ENCODE data around the gene RSRP1. TPM values are rescaled to one million over a fixed set of nuclear protein-coding genes. Genes with fewer than 3 reads are reported as not detected.
A peak's percentile ranks its signal among the peaks of the same experiment; 100 is the strongest.

RSRP1 gene
- total and polyA plus RNA-seq, 2 of the 4 experiments (the other 2 are of a cell fraction), result 71.0 TPM

DNA sequence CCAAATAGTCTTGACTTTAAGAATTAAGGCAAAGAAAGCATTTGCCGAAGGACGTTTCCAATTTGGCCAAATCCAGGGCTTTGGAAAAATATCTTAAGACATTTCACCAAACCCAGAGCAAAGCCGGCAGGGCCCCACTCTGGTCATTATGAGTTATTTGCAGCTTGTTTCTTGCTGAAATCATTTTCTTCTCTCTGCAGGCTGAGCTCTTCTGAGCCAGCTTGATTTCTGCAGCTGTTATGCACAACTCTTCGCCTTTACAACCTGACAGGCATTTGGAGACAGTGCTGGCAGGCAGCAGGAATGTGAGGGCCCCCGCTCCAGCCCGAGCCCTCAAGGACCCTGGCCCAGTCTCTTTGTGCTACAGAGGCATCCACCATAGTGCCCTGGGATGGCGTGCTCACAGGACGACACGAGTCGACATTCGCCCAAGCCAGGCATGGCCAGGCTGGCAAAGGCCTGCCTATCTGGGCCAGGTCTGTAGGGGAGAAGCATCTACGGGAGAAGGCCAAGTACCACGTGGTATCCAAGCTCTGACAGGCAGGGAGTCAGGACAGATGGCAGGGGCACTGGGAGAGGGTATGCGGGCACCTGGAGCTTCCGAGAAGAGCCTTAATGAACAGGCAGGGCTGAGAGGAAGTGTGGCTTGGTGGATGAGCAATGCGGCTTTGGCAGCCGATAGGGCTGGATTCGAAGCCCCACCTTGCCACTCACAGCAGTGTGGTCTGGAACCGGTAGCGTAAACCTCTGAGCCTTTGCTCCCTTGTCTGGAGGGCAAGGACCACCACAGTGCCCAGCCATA is 47.2 kb downstream of the RSRP1 start (continued):
- no peak for TF ChIP-seq MAFK (IDR thresholded peaks at IDR 0.05; ENCODE audit: low read depth, low read length)

DNA sequence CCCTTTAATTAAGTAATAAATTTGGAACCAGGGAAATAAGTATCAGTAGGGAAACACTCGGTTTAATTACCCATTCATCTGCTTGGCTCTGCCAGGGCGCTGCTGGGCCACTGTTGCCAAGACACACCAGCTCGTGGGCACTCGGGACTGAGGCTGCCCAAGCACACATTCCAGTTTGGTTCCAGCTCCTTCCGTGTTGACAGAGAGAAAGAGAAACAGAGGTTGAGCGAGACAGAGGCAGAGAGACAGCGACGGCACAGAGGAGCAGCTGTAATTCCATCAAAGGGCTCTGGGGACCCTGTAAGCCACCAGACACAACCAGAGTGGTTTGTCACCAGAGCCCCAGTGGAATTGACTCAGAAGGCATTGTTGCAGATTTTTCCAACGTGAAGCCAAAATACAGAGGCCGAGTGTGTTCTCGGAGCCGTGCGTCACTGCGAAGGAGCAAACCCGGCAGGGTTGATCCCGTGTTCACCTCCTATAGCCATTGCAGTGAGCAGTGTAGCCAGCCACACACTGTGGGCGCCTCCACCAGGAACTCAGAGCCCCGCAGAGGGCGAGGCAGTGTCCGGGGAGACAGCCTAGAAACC is 48.5 kb downstream of the RSRP1 start:
- no peak overlapping the region for H4K5ac ChIP-seq (ENCODE audit: low read depth, low read length)
- H3K36me3 ChIP-seq (ENCODE audit: control insufficient read depth, insufficient read depth, low read length), result no peaks in the 10 kb centered on the region
- no peak overlapping the region for H2BK120ac ChIP-seq (ENCODE audit: low read depth, low read length)
- H4K20me1 ChIP-seq (ENCODE audit: insufficient read depth, low read length), result no peaks in the 10 kb centered on the region
- TF ChIP-seq BHLHE40 (IDR thresholded peaks at IDR 0.05; ENCODE audit: low read depth, low read length), result no peak
- TF ChIP-seq, protein P1, sequence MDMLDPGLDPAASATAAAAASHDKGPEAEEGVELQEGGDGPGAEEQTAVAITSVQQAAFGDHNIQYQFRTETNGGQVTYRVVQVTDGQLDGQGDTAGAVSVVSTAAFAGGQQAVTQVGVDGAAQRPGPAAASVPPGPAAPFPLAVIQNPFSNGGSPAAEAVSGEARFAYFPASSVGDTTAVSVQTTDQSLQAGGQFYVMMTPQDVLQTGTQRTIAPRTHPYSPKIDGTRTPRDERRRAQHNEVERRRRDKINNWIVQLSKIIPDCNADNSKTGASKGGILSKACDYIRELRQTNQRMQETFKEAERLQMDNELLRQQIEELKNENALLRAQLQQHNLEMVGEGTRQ (IDR thresholded peaks at IDR 0.05; ENCODE audit: low read depth, low read length), result no peak
- TF ChIP-seq, protein P2, sequence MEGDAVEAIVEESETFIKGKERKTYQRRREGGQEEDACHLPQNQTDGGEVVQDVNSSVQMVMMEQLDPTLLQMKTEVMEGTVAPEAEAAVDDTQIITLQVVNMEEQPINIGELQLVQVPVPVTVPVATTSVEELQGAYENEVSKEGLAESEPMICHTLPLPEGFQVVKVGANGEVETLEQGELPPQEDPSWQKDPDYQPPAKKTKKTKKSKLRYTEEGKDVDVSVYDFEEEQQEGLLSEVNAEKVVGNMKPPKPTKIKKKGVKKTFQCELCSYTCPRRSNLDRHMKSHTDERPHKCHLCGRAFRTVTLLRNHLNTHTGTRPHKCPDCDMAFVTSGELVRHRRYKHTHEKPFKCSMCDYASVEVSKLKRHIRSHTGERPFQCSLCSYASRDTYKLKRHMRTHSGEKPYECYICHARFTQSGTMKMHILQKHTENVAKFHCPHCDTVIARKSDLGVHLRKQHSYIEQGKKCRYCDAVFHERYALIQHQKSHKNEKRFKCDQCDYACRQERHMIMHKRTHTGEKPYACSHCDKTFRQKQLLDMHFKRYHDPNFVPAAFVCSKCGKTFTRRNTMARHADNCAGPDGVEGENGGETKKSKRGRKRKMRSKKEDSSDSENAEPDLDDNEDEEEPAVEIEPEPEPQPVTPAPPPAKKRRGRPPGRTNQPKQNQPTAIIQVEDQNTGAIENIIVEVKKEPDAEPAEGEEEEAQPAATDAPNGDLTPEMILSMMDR (conservative IDR thresholded peaks at IDR 0.05; ENCODE audit: low read depth, low read length), result no peak
- TF ChIP-seq MAZ (IDR thresholded peaks at IDR 0.05; ENCODE audit: borderline replicate concordance, low read depth, low read length), result no peak
- intact Hi-C loops (cut with micrococcal nuclease) (no loop called here), dilution Hi-C loops (cut with HindIII; ENCODE audit: low sequenced_read_pairs, unreplicated experiment) (no loop called here), in situ Hi-C loops (cut with MboI; ENCODE audit: low sequenced_read_pairs) (no loop called here)
- H4K91ac ChIP-seq (ENCODE audit: insufficient read depth, low read depth, low read length), result no peak overlapping the region
- no peak overlapping the region for H2AK5ac ChIP-seq (ENCODE audit: low read depth, low read length)
- no peak overlapping the region for H2AK9ac ChIP-seq (replicated peaks; ENCODE audit: low read depth, low read length, poor library complexity)
- no peak overlapping the region for H3K14ac ChIP-seq (replicated peaks; ENCODE audit: low read depth, low read length)
- CTCF ChIA-PET, result no interaction called here
- 56% methylated on average over 17 of the region's 20 CpGs; no CpG with 5 or more reads in 1 of the 2 experiments for WGBS, 2 experiments (ENCODE audit: extremely low coverage in 2 of 2, insufficient read length in 1 of 2)
- H2AFZ ChIP-seq (replicated peaks; ENCODE audit: low read length, poor library complexity), result no peak overlapping the region
- no peaks in the 10 kb centered on the region for H3K9me1 ChIP-seq (ENCODE audit: insufficient read depth, low read length)
- H3K18ac ChIP-seq (ENCODE audit: low read depth, low read length), result no peak overlapping the region
- no peak overlapping the region for H3K27ac ChIP-seq (ENCODE audit: insufficient read depth, low read length)
- no peak for DNase-seq
- H3K23ac ChIP-seq (ENCODE audit: low read depth, low read length), result no peak overlapping the region
- H3K4me1 ChIP-seq (ENCODE audit: control insufficient read depth, insufficient read depth, low read length), result no peaks in the 10 kb centered on the region; the same call in 1 of the 2 replicates
- H3K9ac ChIP-seq (ENCODE audit: low read depth, low read length), result no peak overlapping the region
- no peak overlapping the region for H2BK5ac ChIP-seq (ENCODE audit: low read depth, low read length, poor library complexity, severe bottlenecking)
- no peak overlapping the region for H4K8ac ChIP-seq (ENCODE audit: low read depth in 2 of 2, low read length in 2 of 2)
- H3K4me2 ChIP-seq (ENCODE audit: low read depth, low read length), result no peak overlapping the region
- H2BK15ac ChIP-seq (ENCODE audit: low read depth, low read length), result no peak overlapping the region
- no peaks in the 10 kb centered on the region for H3K9me3 ChIP-seq (ENCODE audit: control insufficient read depth, insufficient read depth, low read length)
- H3K27me3 ChIP-seq (ENCODE audit: control insufficient read depth, insufficient read depth, low read length), result peaks cover 65% of the 10 kb centered on the region
- no peak overlapping the region for H3K4ac ChIP-seq (ENCODE audit: low read depth, low read length)
- no peak overlapping the region for H3K4me3 ChIP-seq (ENCODE audit: insufficient read depth, low read depth, low read length)
- no TSS peak for BruUV-seq (replicated peaks)
- H2BK20ac ChIP-seq (ENCODE audit: low read depth, low read length), result no peak overlapping the region
- ATAC-seq (ENCODE audit: low read depth), result peak; percentile 29; the same call in 1 of the 2 replicates
- H3K56ac ChIP-seq (ENCODE audit: extremely low read depth, insufficient read depth, low read length), result no peak overlapping the region
- H3K79me1 ChIP-seq (ENCODE audit: low read depth in 1 of 2, low read length in 2 of 2), result no peaks in the 10 kb centered on the region
- POLR2A ChIA-PET (ENCODE audit: unreplicated experiment), result no interaction called here
